SH-SY5Y (cell line): ENCODE measurements around the gene RNF166.

Source experiments
- GATA2 ChIP-seq: IDR thresholded peaks from 2 replicates; pipeline ENCODE4 v1.6.1; 2011; ENCODE audit warnings: mild to moderate bottlenecking, low read depth, low read length
- GATA3 ChIP-seq: IDR thresholded peaks from 2 replicates; pipeline ENCODE4 v1.6.1; 2011; ENCODE audit warnings: low read depth, mild to moderate bottlenecking, low read length, moderate library complexity

The RNF166 gene

GRCh38 chr16:88713054-88713453 lies 6.8 kb upstream of the RNF166 start:
- TF ChIP-seq GATA2 (no peak), GATA3 (no peak)

- no peak for TF ChIP-seq GATA2
- TF ChIP-seq GATA3: no peak
Measured at GRCh38 chr16:88712362-88712979, 6.3 kb upstream of the RNF166 start.

GRCh38 chr16:88711750-88712340 lies 5.6 kb upstream of the RNF166 start:
- TF ChIP-seq GATA3 (no peak), GATA2 (no peak)

GRCh38 chr16:88710556-88710955 lies 4.3 kb upstream of the RNF166 start:
- TF ChIP-seq GATA2 (no peak), GATA3 (no peak)

GRCh38 chr16:88706965-88707826 lies 988 bp upstream of the RNF166 start:
- no peak for TF ChIP-seq GATA2
- TF ChIP-seq GATA3: no peak

GRCh38 chr16:88705801-88706228 lies 393 bp downstream of the RNF166 start:
- TF ChIP-seq GATA2 (no peak), GATA3 (no peak)

GRCh38 chr16:88705076-88705684 lies 1.0 kb downstream of the RNF166 start:
- TF ChIP-seq GATA2 (no peak), GATA3 (no peak)

- no peak for TF ChIP-seq GATA2
- TF ChIP-seq GATA3: no peak
Measured at GRCh38 chr16:88703486-88704309, 2.5 kb downstream of the RNF166 start.

- TF ChIP-seq GATA3 (no peak), GATA2 (no peak)
Measured at GRCh38 chr16:88702371-88703210, 3.6 kb downstream of the RNF166 start.

GRCh38 chr16:88701581-88702370 lies 4.4 kb downstream of the RNF166 start:
- no peak for TF ChIP-seq GATA3
- TF ChIP-seq GATA2: no peak

- no peak for TF ChIP-seq GATA3
Measured at GRCh38 chr16:88700636-88701482, 5.3 kb downstream of the RNF166 start.

- TF ChIP-seq GATA3: no peak
Measured at GRCh38 chr16:88700322-88700635, 5.9 kb downstream of the RNF166 start.
